SK-N-SH treated with all-trans-retinoic acid at 6 μM for 48 hours (cell line): ENCODE measurements around the gene BUD13.

Source experiments
- BACH2 ChIP-seq: fragments of 250-450 bp; sonication (Bioruptor Pico); IDR thresholded peaks from 2 replicates; pipeline ENCODE4 v1.9.0; 2021; ENCODE audit warnings: mild to moderate bottlenecking, borderline replicate concordance
- RARB ChIP-seq: fragments of 250-450 bp; sonication (Bioruptor Pico); IDR thresholded peaks from 2 replicates; pipeline ENCODE4 v1.8.0; 2021; ENCODE audit warnings: mild to moderate bottlenecking, moderate library complexity
- ZFP3 ChIP-seq: fragments of 250-450 bp; sonication (Bioruptor Pico); IDR thresholded peaks from 2 replicates; pipeline ENCODE4 v1.5.0; 2020; ENCODE audit warnings: mild to moderate bottlenecking, moderate library complexity
- ZFP30 ChIP-seq: fragments of 450-650 bp; formaldehyde crosslinking; IDR thresholded peaks from 2 replicates; pipeline ENCODE4 v1.5.0; 2022; ENCODE audit warnings: mild to moderate bottlenecking, moderate library complexity
- ZNF70 ChIP-seq: fragments of 450-650 bp; formaldehyde crosslinking; IDR thresholded peaks from 2 replicates; pipeline ENCODE4 v1.5.0; 2020; ENCODE audit warnings: mild to moderate bottlenecking, moderate library complexity
- TF ChIP-seq, protein P1 (sequence below): fragments of 250-450 bp; sonication (Bioruptor Pico); IDR thresholded peaks from 2 replicates; pipeline ENCODE4 v1.8.0; 2020; ENCODE audit warnings: mild to moderate bottlenecking, moderate library complexity, borderline replicate concordance
- TF ChIP-seq, protein P2 (sequence below): fragments of 250-450 bp; sonication (Bioruptor Pico); IDR thresholded peaks from 2 replicates; pipeline ENCODE4 v1.5.1; 2021; ENCODE audit warnings: mild to moderate bottlenecking, moderate library complexity
- TF ChIP-seq, protein P3 (sequence below): fragments of 250-450 bp; sonication (Bioruptor Pico); IDR thresholded peaks from 2 replicates; pipeline ENCODE4 v1.8.0; 2021; ENCODE audit warnings: low read depth, mild to moderate bottlenecking, moderate library complexity, borderline replicate concordance
- TF ChIP-seq, protein P4 (sequence below): fragments of 250-450 bp; sonication (Bioruptor Pico); IDR thresholded peaks from 2 replicates; pipeline ENCODE4 v1.5.1; 2020; ENCODE audit warnings: low read depth, mild to moderate bottlenecking, moderate library complexity

DNA sequence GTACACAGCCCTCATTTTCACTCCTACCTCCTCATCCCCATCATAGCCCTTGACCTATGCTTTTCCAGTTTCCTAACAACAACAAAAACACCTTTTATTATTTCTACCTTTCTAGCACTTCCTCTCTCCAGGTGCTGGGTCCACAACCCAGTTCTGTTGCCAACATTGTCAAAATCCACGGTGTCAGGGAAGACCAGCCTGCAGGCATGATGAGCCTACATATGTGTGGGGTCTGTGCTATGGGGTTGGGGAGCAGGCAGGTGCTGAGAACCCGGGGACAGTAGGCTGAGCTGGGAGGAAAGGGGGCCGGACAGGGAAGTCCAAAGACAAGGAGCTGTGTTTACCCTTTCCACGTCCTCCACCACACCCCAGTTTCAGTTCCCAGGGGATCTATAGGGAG is 15.7 kb upstream of the BUD13 start:
- TF ChIP-seq ZFP3 (CRISPR knock-in tag) (no peak), ZNF70 (no peak), ZFP30 (CRISPR knock-in tag) (no peak), RARB (CRISPR knock-in tag) (no peak), BACH2 (CRISPR knock-in tag) (no peak)
- TF ChIP-seq, protein P1, sequence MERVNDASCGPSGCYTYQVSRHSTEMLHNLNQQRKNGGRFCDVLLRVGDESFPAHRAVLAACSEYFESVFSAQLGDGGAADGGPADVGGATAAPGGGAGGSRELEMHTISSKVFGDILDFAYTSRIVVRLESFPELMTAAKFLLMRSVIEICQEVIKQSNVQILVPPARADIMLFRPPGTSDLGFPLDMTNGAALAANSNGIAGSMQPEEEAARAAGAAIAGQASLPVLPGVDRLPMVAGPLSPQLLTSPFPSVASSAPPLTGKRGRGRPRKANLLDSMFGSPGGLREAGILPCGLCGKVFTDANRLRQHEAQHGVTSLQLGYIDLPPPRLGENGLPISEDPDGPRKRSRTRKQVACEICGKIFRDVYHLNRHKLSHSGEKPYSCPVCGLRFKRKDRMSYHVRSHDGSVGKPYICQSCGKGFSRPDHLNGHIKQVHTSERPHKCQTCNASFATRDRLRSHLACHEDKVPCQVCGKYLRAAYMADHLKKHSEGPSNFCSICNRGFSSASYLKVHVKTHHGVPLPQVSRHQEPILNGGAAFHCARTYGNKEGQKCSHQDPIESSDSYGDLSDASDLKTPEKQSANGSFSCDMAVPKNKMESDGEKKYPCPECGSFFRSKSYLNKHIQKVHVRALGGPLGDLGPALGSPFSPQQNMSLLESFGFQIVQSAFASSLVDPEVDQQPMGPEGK: no peak
- TF ChIP-seq, protein P2, sequence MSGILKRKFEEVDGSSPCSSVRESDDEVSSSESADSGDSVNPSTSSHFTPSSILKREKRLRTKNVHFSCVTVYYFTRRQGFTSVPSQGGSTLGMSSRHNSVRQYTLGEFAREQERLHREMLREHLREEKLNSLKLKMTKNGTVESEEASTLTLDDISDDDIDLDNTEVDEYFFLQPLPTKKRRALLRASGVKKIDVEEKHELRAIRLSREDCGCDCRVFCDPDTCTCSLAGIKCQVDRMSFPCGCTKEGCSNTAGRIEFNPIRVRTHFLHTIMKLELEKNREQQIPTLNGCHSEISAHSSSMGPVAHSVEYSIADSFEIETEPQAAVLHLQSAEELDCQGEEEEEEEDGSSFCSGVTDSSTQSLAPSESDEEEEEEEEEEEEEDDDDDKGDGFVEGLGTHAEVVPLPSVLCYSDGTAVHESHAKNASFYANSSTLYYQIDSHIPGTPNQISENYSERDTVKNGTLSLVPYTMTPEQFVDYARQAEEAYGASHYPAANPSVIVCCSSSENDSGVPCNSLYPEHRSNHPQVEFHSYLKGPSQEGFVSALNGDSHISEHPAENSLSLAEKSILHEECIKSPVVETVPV: no peak
- TF ChIP-seq, protein P3, sequence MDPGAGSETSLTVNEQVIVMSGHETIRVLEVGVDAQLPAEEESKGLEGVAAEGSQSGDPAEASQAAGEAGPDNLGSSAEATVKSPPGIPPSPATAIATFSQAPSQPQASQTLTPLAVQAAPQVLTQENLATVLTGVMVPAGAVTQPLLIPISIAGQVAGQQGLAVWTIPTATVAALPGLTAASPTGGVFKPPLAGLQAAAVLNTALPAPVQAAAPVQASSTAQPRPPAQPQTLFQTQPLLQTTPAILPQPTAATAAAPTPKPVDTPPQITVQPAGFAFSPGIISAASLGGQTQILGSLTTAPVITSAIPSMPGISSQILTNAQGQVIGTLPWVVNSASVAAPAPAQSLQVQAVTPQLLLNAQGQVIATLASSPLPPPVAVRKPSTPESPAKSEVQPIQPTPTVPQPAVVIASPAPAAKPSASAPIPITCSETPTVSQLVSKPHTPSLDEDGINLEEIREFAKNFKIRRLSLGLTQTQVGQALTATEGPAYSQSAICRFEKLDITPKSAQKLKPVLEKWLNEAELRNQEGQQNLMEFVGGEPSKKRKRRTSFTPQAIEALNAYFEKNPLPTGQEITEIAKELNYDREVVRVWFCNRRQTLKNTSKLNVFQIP (CRISPR knock-in tag): no peak
- TF ChIP-seq, protein P4, sequence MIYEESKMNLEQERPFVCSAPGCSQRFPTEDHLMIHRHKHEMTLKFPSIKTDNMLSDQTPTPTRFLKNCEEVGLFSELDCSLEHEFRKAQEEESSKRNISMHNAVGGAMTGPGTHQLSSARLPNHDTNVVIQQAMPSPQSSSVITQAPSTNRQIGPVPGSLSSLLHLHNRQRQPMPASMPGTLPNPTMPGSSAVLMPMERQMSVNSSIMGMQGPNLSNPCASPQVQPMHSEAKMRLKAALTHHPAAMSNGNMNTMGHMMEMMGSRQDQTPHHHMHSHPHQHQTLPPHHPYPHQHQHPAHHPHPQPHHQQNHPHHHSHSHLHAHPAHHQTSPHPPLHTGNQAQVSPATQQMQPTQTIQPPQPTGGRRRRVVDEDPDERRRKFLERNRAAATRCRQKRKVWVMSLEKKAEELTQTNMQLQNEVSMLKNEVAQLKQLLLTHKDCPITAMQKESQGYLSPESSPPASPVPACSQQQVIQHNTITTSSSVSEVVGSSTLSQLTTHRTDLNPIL: no peak
